ENCODE data around the gene ZBTB6.

GRCh38 chr9:122897969-122898368, 15.2 kb downstream of the ZBTB6 start:
- TF ChIP-seq RAD21 (IDR thresholded peaks at IDR 0.05; ENCODE audit: low read length): no peak
- TF ChIP-seq, protein P1, sequence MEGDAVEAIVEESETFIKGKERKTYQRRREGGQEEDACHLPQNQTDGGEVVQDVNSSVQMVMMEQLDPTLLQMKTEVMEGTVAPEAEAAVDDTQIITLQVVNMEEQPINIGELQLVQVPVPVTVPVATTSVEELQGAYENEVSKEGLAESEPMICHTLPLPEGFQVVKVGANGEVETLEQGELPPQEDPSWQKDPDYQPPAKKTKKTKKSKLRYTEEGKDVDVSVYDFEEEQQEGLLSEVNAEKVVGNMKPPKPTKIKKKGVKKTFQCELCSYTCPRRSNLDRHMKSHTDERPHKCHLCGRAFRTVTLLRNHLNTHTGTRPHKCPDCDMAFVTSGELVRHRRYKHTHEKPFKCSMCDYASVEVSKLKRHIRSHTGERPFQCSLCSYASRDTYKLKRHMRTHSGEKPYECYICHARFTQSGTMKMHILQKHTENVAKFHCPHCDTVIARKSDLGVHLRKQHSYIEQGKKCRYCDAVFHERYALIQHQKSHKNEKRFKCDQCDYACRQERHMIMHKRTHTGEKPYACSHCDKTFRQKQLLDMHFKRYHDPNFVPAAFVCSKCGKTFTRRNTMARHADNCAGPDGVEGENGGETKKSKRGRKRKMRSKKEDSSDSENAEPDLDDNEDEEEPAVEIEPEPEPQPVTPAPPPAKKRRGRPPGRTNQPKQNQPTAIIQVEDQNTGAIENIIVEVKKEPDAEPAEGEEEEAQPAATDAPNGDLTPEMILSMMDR (conservative IDR thresholded peaks at IDR 0.05; ENCODE audit: low read depth, low read length): no peak
- TF ChIP-seq ELK1 (IDR thresholded peaks at IDR 0.05; ENCODE audit: borderline replicate concordance, low read depth, low read length): no peak
- no peak for TF ChIP-seq MAZ (IDR thresholded peaks at IDR 0.05; ENCODE audit: borderline replicate concordance, low read depth, low read length)

Data from IMR-90 (cell line).